GM12892 (cell line): ENCODE results near the gene SYNDIG1.
"Not testable (repeated sequence)": the region's sequence is repeated elsewhere in the genome, so short reads cannot be mapped to it uniquely, and the experiment has no call there.

ENCODE experiments used
- DNase-seq: peaks from one replicate; pipeline ENCODE4 v3.0.0; 2011; ENCODE audit not compliant: insufficient read length
- FAIRE-seq: peaks from 2 replicates; lab custom pipeline; 2011; peaks lifted over from hg19 to GRCh38; lab: Jason Lieb, UNC
- POLR2A ChIP-seq: IDR thresholded peaks from 2 replicates; pipeline ENCODE4 v1.6.1; 2011; ENCODE audit warnings: low read depth, low read length, control low read depth
- POLR2AphosphoS5 ChIP-seq: IDR thresholded peaks from 2 replicates; pipeline ENCODE4 v1.6.1; 2011; ENCODE audit warnings: low read depth, low read length, control low read depth
- TAF1 ChIP-seq: IDR thresholded peaks from 2 replicates; pipeline ENCODE4 v1.6.1; 2011; ENCODE audit warnings: low read depth, mild to moderate bottlenecking, control low read depth, low read length, borderline replicate concordance

The SYNDIG1 gene

GRCh38 chr20:24617080-24617432 lies 147.6 kb downstream of the SYNDIG1 start:
- DNase-seq (no peak), FAIRE-seq (no peak)
- TF ChIP-seq POLR2A (no peak), TAF1 (no peak), POLR2AphosphoS5 (no peak)

- DNase-seq (no peak), FAIRE-seq (no peak)
- TF ChIP-seq POLR2A (no peak), POLR2AphosphoS5 (no peak), TAF1 (no peak)
These were observed 148.5 kb downstream of the SYNDIG1 start for GRCh38 chr20:24617757-24618450.

GRCh38 chr20:24618739-24619138 lies 149.3 kb downstream of the SYNDIG1 start:
- DNase-seq (no peak), FAIRE-seq (no peak)
- TF ChIP-seq POLR2A (no peak), POLR2AphosphoS5 (no peak), TAF1 (no peak)

- no peak for TF ChIP-seq TAF1
- TF ChIP-seq POLR2A: no peak
- TF ChIP-seq POLR2AphosphoS5: no peak
- DNase-seq (no peak), FAIRE-seq (no peak)
These were observed 149.8 kb downstream of the SYNDIG1 start for GRCh38 chr20:24619212-24619611.

- no peak for DNase-seq
- FAIRE-seq: no peak
- TF ChIP-seq TAF1 (no peak), POLR2AphosphoS5 (no peak), POLR2A (no peak)
These were observed 151.6 kb downstream of the SYNDIG1 start for GRCh38 chr20:24620937-24621519.

GRCh38 chr20:24622856-24623255 lies 153.4 kb downstream of the SYNDIG1 start:
- DNase-seq: no peak
- FAIRE-seq: no peak
- TF ChIP-seq POLR2A: no peak
- TF ChIP-seq POLR2AphosphoS5: no peak
- TF ChIP-seq TAF1: no peak

- not testable (repeated sequence) for FAIRE-seq, DNase-seq
These were observed 156.7 kb downstream of the SYNDIG1 start for GRCh38 chr20:24626141-24626540.

- FAIRE-seq (no peak), DNase-seq (no peak)
- no peak for TF ChIP-seq POLR2A
- no peak for TF ChIP-seq POLR2AphosphoS5
- TF ChIP-seq TAF1: no peak
These were observed 157.9 kb downstream of the SYNDIG1 start for GRCh38 chr20:24627291-24627690.

GRCh38 chr20:24627926-24628325 lies 158.5 kb downstream of the SYNDIG1 start:
- TF ChIP-seq TAF1: no peak
- no peak for TF ChIP-seq POLR2A
- no peak for TF ChIP-seq POLR2AphosphoS5
- FAIRE-seq (no peak), DNase-seq (no peak)

GRCh38 chr20:24628985-24629384 lies 159.6 kb downstream of the SYNDIG1 start:
- no peak for FAIRE-seq
- no peak for DNase-seq
- TF ChIP-seq TAF1 (no peak), POLR2AphosphoS5 (no peak), POLR2A (no peak)

GRCh38 chr20:24629668-24630067 lies 160.2 kb downstream of the SYNDIG1 start:
- FAIRE-seq: no peak
- DNase-seq: no peak

GRCh38 chr20:24630486-24631172 lies 161.2 kb downstream of the SYNDIG1 start:
- DNase-seq (no peak), FAIRE-seq (no peak)
- TF ChIP-seq TAF1: no peak
- no peak for TF ChIP-seq POLR2AphosphoS5

More at GRCh38 chr20:24629668-24630067, 160.2 kb downstream of the SYNDIG1 start:
- no peak for TF ChIP-seq POLR2A
- no peak for TF ChIP-seq TAF1
- no peak for TF ChIP-seq POLR2AphosphoS5
